ENCODE data around the gene PRSS8.
A peak's percentile ranks its signal among the peaks of the same experiment; 100 is the strongest.
"Not testable (repeated sequence)": the region's sequence is repeated elsewhere in the genome, so short reads cannot be mapped to it uniquely, and the experiment has no call there.

Gene PRSS8

GRCh38 chr16:31106509-31107464 lies 28.7 kb downstream of the PRSS8 start:
- DNase-seq, result no peak

DNA sequence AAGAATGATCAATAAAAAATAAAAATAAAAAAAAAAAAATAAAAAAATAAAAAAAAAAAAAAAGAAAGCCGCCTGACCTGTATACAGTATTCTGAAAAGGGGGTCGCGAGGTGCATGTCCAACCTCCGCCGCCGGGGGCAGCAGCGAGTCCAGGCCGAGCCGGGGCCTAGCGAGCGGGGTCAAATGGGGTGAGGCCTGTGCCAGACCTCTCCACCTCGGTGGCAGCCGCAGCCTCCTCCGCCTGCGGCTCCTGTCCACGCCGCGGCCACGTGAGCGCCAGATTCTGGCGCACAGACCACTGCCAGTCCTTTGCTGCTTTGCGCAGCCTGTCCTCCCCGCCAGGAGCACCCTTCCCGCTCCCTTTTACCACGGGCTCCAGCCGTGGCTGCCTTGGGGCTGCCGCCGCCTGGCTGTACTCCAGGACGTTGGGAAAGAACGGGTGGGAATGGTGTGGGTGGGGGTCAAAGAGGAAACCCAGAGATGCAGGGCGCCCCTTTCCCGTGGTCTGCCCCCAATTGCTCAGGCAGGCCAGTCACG lies 29.8 kb downstream of the PRSS8 start:
- DNase-seq, result peak in 47 of 51 donors; percentile 16 to 84 (median 69)

GRCh38 chr16:31100876-31101641 lies 34.5 kb downstream of the PRSS8 start:
- DNase-seq, result not testable (repeated sequence)

DNA sequence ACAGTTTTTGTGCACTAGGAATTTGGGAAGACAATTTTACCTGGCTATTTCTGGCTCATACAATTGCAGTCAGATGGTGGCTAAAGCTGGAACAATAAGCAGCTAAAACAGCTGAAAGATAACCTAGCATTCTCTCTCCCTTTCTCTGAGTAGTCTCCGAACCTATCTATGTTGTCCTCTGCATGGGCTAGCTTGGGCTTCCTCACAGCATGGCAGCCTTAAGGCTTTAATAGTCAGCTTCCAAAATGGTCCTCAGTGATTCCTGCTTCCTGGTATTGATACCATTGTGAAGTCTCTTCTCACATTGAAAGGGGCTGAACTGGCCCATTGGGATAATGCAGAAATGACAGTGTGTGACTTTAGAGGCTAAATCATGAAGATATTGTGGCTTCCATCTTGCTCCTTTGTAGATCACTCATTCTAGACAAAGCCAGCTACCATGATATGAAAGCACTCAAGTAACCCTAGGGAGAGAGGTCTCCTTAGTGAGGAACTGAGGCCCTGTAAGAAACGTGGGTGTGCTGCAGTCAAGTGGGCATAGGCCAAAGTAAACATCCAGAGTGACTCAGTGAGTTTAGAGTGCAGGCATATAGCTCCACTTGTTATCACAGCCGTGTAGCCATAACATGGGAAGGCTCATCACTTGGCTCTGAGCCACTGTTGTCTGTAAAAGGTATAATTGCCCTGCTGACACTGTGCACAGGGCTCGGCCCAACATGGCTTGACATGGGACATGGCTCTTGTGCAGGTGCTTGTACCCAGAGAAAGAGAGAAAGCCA lies 35.5 kb downstream of the PRSS8 start:
- no peak for DNase-seq

DNA sequence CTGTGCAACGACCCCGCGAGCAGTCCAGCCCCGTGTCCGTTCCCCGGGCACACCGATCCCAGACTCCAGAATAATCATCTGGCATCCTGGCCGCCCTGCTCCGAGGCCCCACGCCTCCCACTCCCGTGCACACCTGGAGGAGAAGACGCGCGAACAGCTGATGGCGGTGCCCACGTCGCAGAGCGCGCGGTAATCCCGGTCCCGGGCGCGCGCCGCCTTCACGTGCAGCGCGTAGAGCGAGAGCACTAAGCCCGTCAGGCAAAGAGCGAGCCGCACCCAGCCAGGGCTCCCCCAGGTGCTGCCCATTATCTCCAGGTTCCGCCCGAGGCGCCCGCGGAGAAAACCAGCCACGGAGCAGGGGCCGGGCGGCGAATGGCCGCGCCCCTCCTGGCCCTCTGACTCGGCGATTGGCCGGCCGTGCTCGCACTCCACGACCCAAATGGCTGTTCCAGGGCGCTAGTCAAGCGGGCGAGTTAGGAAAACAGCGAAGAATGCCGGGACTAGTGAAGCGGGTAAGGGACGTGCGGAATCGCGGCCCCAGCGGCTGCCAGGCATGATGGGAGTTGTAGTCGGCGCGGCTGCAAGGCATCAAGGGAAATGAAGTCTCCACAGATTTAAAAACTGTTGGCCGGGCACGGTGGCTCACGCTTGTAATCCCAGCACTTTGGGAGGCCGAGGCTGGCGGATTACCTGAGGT lies 41.0 kb downstream of the PRSS8 start, which contains the start of gene VKORC1:
VKORC1 (minus strand) TSS at position 374 of the 697 bp plus-strand sequence; CDS start at position 306, 68 bp downstream.
- DNase-seq, result peak; percentile 39 to 96 (median 87)

DNA sequence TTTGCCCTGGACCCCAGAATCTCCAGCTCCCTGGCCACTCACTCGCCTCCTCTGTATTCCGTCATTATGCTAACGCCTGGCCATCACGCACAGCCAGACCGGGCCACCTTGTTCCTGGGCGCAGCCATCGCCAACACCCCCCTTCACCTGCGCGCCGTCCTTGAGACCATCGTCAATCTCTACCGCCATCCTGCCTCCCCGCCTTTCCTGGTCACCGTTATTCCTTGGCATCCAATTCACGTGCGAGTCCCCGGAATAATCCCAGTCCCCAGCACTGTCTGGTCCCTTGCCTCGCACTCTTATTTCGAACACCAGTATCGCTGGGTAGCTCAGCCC lies 41.5 kb downstream of the PRSS8 start:
- peak in 9 of 51 donors; percentile 23 to 45 (median 30) for DNase-seq

GRCh38 chr16:31093132-31093703 lies 42.3 kb downstream of the PRSS8 start:
- DNase-seq, result peak in 37 of 51 donors; percentile 6 to 74 (median 44)

DNA sequence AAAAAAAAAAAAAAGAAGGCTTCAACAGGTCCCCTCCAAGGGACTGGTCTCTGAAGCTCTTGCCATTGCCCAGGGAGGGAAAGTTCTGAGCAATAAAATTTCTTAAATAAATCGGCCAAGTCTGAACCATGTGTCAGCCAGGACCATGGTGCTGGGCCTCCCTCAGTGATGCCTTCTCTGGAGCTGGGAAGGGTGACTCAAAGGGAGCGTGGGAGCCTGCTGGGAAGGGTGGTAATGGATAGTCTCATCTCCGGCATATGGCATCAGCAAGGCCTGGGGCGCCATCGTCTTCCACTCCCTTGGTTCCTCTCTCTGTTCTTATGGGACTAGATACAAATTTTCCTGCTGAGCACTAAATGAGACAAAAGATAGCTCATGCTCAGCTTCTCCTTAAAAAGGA lies 43.2 kb downstream of the PRSS8 start:
- DNase-seq, result peak in 1 of 51 donors; percentile 31

- DNase-seq, result no peak
These were observed 45.0 kb downstream of the PRSS8 start for GRCh38 chr16:31090540-31090939.

DNA sequence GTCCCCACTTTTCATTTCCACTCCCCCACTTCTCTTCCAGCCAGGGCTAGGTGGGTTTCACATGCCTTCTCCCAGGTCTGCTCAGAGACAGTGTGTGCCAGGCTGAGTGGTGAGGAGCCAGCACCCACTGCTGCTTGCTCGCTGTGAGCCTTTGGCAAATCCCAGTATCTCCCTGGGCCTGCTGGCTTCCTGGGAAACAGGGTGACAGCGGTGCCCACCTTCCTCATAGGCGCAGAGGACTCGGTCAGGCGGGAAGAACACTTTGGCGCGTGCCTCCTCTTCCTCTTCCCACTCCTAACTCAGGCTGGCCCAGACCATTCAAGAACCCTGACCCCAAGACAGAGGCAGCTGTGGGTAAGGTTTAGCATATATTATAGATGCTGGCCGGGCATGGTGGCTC lies 46.3 kb downstream of the PRSS8 start:
- DNase-seq, result no peak

DNA sequence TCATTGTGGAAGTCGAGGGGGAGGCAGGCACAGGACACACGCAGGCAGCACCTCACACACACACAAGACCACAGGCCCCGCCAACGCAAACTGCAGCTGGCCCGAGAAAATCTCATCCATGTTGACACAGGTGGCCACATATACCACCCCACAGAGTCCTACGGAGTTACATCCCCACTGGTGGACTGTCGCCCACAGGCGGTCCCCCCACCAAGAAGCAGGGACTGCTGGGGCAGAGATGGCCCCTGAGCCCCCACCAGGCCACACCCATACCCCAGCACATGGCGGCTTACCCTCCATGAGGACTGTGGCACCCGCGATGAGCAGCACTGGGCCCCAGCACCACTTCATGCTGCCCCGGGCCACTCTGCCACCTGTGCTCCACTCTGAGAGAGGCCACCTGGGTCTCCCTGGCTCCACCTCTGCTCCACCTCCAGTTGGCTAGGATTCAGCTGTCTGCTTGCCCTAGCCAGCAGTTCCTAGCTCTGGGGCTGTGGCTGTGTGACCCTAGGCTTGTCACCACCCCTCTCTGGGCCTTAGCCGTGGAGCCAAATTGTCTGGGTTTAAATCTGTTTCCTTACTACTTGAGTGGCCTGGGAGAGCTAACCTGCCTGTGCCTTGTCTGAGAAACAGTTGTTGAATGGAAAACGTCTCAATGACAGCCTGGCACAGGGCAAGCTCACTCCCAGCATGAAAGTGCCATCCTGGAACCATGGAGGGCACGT lies 46.9 kb downstream of the PRSS8 start, which contains the start of gene PRSS53:
PRSS53 (minus strand) TSS at position 485 of the 725 bp plus-strand sequence; CDS start at position 351, 134 bp downstream.
- no peak for DNase-seq

DNA sequence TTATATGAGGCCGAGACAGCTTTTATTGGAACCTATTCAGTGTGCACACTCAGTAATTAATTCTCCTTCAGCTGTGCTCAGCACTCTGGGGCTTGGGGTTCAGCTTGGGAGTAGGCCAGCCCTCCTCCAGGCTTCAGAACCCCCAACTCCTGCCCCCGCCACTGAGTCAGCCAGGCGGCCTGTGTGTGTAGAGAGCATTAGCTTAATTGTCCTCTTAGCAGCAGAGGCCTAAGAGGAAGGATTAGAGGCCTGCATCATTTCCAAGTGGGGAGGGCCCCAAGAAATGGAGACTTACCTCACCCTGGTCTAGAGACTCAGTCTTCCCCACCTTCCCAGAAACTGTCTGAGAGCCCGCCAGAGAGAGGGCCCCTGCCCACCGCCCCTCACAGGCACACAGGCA lies 47.6 kb downstream of the PRSS8 start:
- DNase-seq, result no peak

DNA sequence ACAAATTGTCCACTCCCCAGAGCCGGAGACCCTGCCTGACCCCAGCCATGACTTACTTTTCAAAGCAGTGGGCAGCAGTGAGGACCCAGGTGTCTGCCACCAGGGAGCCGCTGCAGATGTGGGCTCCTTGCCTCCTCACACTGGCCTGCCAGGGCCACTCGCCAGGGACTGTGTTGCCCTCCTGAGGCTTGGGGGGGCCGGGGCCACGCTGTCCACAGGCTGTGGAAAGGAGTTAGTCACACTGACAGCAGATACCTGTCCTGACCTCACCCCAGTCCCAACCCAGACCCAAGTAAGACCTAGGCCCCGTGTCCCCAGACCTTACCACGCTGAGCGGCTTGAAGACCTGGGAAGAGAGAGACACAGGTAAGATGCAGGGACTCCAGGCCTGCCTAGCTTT lies 48.0 kb downstream of the PRSS8 start:
- DNase-seq, result no peak

DNA sequence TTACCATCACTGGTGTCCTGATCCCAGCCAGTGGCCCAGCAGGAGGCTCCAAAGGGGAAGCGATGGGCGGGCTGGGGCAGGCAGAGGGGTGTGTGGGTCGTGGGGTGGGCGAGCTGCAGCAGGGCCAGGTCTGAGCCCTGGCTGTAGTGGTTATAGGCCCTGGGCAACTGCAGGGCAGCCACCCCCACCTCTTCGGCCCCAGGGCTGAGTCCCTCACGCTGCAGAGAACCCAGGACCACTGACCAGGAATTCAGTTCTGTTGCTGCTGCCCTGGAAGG lies 49.0 kb downstream of the PRSS8 start:
- DNase-seq, result no peak

GRCh38 chr16:31085873-31086628 lies 49.5 kb downstream of the PRSS8 start:
- no peak for DNase-seq

DNA sequence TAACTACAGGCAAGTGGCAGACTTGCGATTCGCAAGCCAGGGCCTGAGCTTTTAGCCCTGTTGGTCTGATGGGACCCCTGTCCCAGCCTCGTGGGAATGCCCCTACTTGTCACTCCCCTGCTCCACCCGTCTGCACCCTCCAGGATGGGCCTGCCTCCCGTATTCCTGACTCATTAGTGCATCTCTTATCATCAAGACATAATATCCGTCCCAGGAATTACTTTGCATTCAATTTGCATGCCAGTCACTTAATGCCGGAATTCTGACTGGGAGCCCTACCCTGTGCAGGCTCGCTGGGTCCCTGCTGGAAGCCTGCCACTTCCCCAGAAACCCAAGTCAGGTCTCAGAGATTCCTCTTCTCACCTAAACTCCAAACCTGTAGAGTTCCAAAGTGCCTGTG lies 50.1 kb downstream of the PRSS8 start:
- DNase-seq, result no peak

- DNase-seq, result no peak
These were observed 50.8 kb downstream of the PRSS8 start for GRCh38 chr16:31084584-31085302.

GRCh38 chr16:31083981-31084380 lies 51.5 kb downstream of the PRSS8 start:
- DNase-seq, result no peak
